HCT116 (cell line): ENCODE data around the gene KIRREL3. TPM values are rescaled to one million over a fixed set of nuclear protein-coding genes. Genes with fewer than 3 reads are reported as not detected.

Experiments used
- ATAC-seq: fragments of 200-7000 bp; cut with Tn5 transposase; 2 replicates; pipeline ENCODE4 v1.9.1; 2020; ENCODE audit warnings: mild to moderate bottlenecking, moderate library complexity
- BruUV-seq: library from RNA; stranded (reverse); fragments of 400-500 nt; replicated peaks from 2 replicates; lab custom pipeline; 2021; lab: Mats Ljungman, UMichigan
- CTCF ChIA-PET: fragments of 300-600 bp; sonication (Branson Sonifier 250); formaldehyde crosslinking; loops from one replicate; lab custom pipeline; 2021; ENCODE audit warnings: antibody characterized with exemption; lab: Charles Lee
- POLR2A ChIA-PET: fragments of 300-600, 350-600 bp; sonication (Branson Sonifier 250); formaldehyde crosslinking; loops from one replicate; lab custom pipeline; 2021; ENCODE audit warnings: antibody characterized with exemption; lab: Charles Lee
- RAD21 ChIA-PET, 2 experiments: fragments of 300-600 bp; sonication (Branson Sonifier 250); formaldehyde crosslinking; loops; one replicate each; lab custom pipeline; 2023; ENCODE audit warnings: low total read pairs in 2 of 2; ENCODE audit not compliant: uncharacterized antibody in 2 of 2, unreplicated experiment in 2 of 2, low non-redundant PET in 1 of 2; lab: Charles Lee
- DNase-seq: peaks from one replicate; pipeline ENCODE4 v3.0.0-alpha.2; 2010; ENCODE audit warnings: low read depth, low spot score
- H2AFZ ChIP-seq: fragments of 200-600 bp; shearing (Covaris generic), sonication (generic); 2 replicates; pipeline ENCODE4 v1.6.1; 2017; ENCODE audit warnings: low read depth, mixed run types, mixed read lengths, antibody characterized with exemption, low read length; ENCODE audit not compliant: poor library complexity, severe bottlenecking
- H3K27ac ChIP-seq: 2 replicates; pipeline ENCODE4 v1.5.1; 2012; ENCODE audit warnings: low read depth, low read length
- H3K27me3 ChIP-seq: fragments of 200-600 bp; sonication (generic); 2 replicates; pipeline ENCODE4 v1.6.1; 2016; ENCODE audit warnings: mixed run types, low read length, mixed read lengths; ENCODE audit not compliant: insufficient read depth
- H3K36me3 ChIP-seq, 2 experiments: fragments of 200-500 bp in 1 of 2; fragments of 200-600 bp in 1 of 2; sonication (Bioruptor generic) in 1 of 2; sonication (generic) in 1 of 2; 2 replicates each; pipeline versions ENCODE4 v1.5.1 to v1.6.1; 2014 to 2016; ENCODE audit warnings: low read length in 2 of 2, inconsistent platforms in 1 of 2, mixed read lengths in 1 of 2, mixed run types in 1 of 2; ENCODE audit not compliant: insufficient read depth in 2 of 2, control insufficient read depth in 1 of 2
- H3K4me1 ChIP-seq, 2 experiments: fragments of 200-600 bp in 1 of 2; sonication (generic) in 1 of 2; 2 replicates each; pipeline versions ENCODE4 v1.5.1 to v1.6.1; 2012 to 2017; ENCODE audit warnings: low read length in 2 of 2, inconsistent platforms in 1 of 2, mild to moderate bottlenecking in 1 of 2, mixed read lengths in 1 of 2, mixed run types in 1 of 2, moderate library complexity in 1 of 2; ENCODE audit not compliant: insufficient read depth in 2 of 2, control insufficient read depth in 1 of 2
- H3K4me2 ChIP-seq: fragments of 200-600 bp; sonication (generic); 2 replicates; pipeline ENCODE4 v1.6.1; 2017; ENCODE audit warnings: mixed run types, low read length, mixed read lengths
- H3K4me3 ChIP-seq, 2 experiments: fragments of 200-600 bp in 1 of 2; sonication (generic) in 1 of 2; replicated peaks in 1 of 2; 2 replicates each; pipeline ENCODE4 v1.5.1; 2011 to 2016; ENCODE audit warnings: low read length in 2 of 2, control low read depth in 1 of 2, low read depth in 1 of 2, mild to moderate bottlenecking in 1 of 2, mixed read lengths in 1 of 2, mixed run types in 1 of 2
- H3K79me2 ChIP-seq: fragments of 200-600 bp; sonication (generic); 2 replicates; pipeline ENCODE4 v1.6.1; 2017; ENCODE audit warnings: mild to moderate bottlenecking, mixed run types, low read length, moderate library complexity, mixed read lengths; ENCODE audit not compliant: insufficient read depth
- H3K9ac ChIP-seq: fragments of 200-600 bp; sonication (generic); 2 replicates; pipeline ENCODE4 v1.6.1; 2016; ENCODE audit warnings: low read length, mixed read lengths
- H3K9me2 ChIP-seq: fragments of 200-600 bp; sonication (generic), shearing (Covaris generic); 2 replicates; pipeline ENCODE4 v1.6.1; 2017; ENCODE audit warnings: mixed run types, mild to moderate bottlenecking, moderate library complexity; ENCODE audit not compliant: insufficient read depth
- H3K9me3 ChIP-seq, 2 experiments: fragments of 200-500 bp in 1 of 2; fragments of 200-600 bp in 1 of 2; sonication (Bioruptor generic) in 1 of 2; sonication (generic) in 1 of 2; 2 replicates each; pipeline ENCODE4 v1.6.1; 2014 to 2017; ENCODE audit warnings: low read length in 2 of 2, mixed read lengths in 2 of 2, inconsistent platforms in 1 of 2, low read depth in 1 of 2, mild to moderate bottlenecking in 1 of 2, mixed run types in 1 of 2, moderate library complexity in 1 of 2; ENCODE audit not compliant: control insufficient read depth in 1 of 2, insufficient read depth in 1 of 2
- H4K20me1 ChIP-seq: fragments of 200-600 bp; sonication (generic), shearing (Covaris generic); 2 replicates; pipeline ENCODE4 v1.6.1; 2017; ENCODE audit warnings: mixed run types, mild to moderate bottlenecking, moderate library complexity; ENCODE audit not compliant: insufficient read depth
- ELF1 ChIP-seq: IDR thresholded peaks from 2 replicates; pipeline ENCODE4 v1.6.1; 2012; ENCODE audit warnings: low read depth, borderline replicate concordance
- EZH2 ChIP-seq: fragments of 200-600 bp; sonication (generic); IDR thresholded peaks from 2 replicates; pipeline ENCODE4 v1.6.1; 2017; ENCODE audit warnings: antibody characterized with exemption, mixed run types
- SRF ChIP-seq: IDR thresholded peaks from 2 replicates; pipeline ENCODE4 v1.6.1; 2012; ENCODE audit warnings: low read depth
- TCF7L2 ChIP-seq: IDR thresholded peaks from 2 replicates; pipeline ENCODE4 v1.7.0; 2011; ENCODE audit warnings: borderline replicate concordance, inconsistent platforms; ENCODE audit not compliant: insufficient read depth, insufficient read length; ENCODE audit errors: extremely low read depth
- ZFX ChIP-seq: fragments of 450-650 bp; IDR thresholded peaks from 2 replicates; pipeline ENCODE4 v1.6.1; 2017
- intact Hi-C: fragments of 100-400 bp; cut with micrococcal nuclease; formaldehyde crosslinking; loops from 2 replicates; pipeline ENCODE4 v1.10.0; 2022
- total RNA-seq: library from RNA; stranded (reverse); gene quantifications from one replicate; pipeline ENCODE4 v1.2.1, GENCODE V29; 2021; ENCODE audit not compliant: unreplicated experiment
- TF ChIP-seq, protein P1 (sequence below): IDR thresholded peaks from 2 replicates; pipeline ENCODE4 v1.6.1; 2012; ENCODE audit warnings: low read depth
- TF ChIP-seq, protein P2 (sequence below): IDR thresholded peaks from 2 replicates; pipeline ENCODE4 v1.6.1; 2012
- TF ChIP-seq, protein P3 (sequence below): IDR thresholded peaks from 2 replicates; pipeline ENCODE4 v1.6.1; 2011; ENCODE audit warnings: mild to moderate bottlenecking, low read length, moderate library complexity; ENCODE audit not compliant: insufficient replicate concordance; ENCODE audit errors: extremely low read depth
- TF ChIP-seq, protein P4 (sequence below): IDR thresholded peaks from 2 replicates; pipeline ENCODE4 v1.6.1; 2012

Gene KIRREL3
- total RNA-seq, 1 experiment from 2014 or later: not detected

DNA sequence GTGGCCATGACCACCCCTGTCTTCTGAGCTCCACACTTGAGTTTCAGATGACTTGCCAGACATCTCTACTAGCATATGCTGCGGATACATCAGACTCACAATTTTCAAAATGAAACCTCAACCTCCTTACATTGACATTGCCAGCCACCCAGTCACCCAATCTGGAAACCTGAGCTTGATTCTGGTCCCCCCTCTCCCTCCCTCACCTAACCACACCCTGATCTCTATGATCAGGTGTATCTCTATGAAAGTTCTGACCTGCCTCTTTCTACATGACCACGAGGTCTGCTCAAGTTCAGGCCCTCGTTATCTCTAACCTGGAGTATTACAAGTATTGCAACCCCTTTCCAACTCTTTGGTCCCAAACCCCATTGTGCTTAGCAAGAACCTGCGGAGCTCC, 254.1 kb downstream of the KIRREL3 start (continued):
- TF ChIP-seq, protein P1, sequence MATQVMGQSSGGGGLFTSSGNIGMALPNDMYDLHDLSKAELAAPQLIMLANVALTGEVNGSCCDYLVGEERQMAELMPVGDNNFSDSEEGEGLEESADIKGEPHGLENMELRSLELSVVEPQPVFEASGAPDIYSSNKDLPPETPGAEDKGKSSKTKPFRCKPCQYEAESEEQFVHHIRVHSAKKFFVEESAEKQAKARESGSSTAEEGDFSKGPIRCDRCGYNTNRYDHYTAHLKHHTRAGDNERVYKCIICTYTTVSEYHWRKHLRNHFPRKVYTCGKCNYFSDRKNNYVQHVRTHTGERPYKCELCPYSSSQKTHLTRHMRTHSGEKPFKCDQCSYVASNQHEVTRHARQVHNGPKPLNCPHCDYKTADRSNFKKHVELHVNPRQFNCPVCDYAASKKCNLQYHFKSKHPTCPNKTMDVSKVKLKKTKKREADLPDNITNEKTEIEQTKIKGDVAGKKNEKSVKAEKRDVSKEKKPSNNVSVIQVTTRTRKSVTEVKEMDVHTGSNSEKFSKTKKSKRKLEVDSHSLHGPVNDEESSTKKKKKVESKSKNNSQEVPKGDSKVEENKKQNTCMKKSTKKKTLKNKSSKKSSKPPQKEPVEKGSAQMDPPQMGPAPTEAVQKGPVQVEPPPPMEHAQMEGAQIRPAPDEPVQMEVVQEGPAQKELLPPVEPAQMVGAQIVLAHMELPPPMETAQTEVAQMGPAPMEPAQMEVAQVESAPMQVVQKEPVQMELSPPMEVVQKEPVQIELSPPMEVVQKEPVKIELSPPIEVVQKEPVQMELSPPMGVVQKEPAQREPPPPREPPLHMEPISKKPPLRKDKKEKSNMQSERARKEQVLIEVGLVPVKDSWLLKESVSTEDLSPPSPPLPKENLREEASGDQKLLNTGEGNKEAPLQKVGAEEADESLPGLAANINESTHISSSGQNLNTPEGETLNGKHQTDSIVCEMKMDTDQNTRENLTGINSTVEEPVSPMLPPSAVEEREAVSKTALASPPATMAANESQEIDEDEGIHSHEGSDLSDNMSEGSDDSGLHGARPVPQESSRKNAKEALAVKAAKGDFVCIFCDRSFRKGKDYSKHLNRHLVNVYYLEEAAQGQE: no peak
- TF ChIP-seq, protein P2, sequence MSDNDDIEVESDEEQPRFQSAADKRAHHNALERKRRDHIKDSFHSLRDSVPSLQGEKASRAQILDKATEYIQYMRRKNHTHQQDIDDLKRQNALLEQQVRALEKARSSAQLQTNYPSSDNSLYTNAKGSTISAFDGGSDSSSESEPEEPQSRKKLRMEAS: no peak
- TF ChIP-seq ZFX: no peak
- TF ChIP-seq, protein P3, sequence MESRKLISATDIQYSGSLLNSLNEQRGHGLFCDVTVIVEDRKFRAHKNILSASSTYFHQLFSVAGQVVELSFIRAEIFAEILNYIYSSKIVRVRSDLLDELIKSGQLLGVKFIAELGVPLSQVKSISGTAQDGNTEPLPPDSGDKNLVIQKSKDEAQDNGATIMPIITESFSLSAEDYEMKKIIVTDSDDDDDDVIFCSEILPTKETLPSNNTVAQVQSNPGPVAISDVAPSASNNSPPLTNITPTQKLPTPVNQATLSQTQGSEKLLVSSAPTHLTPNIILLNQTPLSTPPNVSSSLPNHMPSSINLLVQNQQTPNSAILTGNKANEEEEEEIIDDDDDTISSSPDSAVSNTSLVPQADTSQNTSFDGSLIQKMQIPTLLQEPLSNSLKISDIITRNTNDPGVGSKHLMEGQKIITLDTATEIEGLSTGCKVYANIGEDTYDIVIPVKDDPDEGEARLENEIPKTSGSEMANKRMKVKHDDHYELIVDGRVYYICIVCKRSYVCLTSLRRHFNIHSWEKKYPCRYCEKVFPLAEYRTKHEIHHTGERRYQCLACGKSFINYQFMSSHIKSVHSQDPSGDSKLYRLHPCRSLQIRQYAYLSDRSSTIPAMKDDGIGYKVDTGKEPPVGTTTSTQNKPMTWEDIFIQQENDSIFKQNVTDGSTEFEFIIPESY: no peak

DNA sequence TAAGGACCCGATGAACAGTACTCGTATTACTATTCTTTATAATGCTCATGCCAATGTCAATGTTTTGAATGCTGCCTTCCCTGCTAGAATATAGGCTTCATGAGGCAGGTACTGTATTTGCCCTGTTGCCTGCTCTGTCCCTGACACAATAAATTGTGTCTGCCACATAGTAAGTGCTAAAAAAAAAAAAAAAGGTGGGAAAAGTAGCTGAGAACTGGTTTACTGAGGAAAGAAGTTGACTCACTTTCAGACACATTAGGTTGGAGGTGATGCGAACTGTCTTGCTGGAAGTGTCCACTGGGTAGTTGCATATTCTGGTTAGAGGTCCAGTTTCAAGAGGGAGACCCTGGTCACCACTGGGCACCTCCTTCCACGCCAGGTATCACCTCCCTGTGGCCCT, 255.9 kb downstream of the KIRREL3 start:
- ChIA-PET RAD21 (no interaction called here), POLR2A (no interaction called here), CTCF (no interaction called here)
- Histone ChIP-seq H3K79me2 (no peaks in the 10 kb centered on the region), H3K9ac (no peak overlapping the region), H3K4me2 (no peak overlapping the region), H3K36me3 (no peaks in the 10 kb centered on the region), H3K27ac (no peak overlapping the region), H3K4me3 (no peak overlapping the region), H2AFZ (no peak overlapping the region), H3K27me3 (peaks cover 14% of the 10 kb centered on the region), H3K9me3 (no peaks in the 10 kb centered on the region), H3K9me2 (no peaks in the 10 kb centered on the region), H3K4me1 (no peaks in the 10 kb centered on the region), H4K20me1 (no peaks in the 10 kb centered on the region; the same call in 1 of the 2 replicates)
- ATAC-seq (no peak), DNase-seq (no peak)
- BruUV-seq: no TSS peak
- TF ChIP-seq, protein P1: no peak
- TF ChIP-seq TCF7L2: no peak
- no peak for TF ChIP-seq EZH2
- TF ChIP-seq ELF1: no peak
- TF ChIP-seq, protein P4, sequence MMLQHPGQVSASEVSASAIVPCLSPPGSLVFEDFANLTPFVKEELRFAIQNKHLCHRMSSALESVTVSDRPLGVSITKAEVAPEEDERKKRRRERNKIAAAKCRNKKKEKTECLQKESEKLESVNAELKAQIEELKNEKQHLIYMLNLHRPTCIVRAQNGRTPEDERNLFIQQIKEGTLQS: no peak
- TF ChIP-seq SRF: no peak
- intact Hi-C loops: no loop called here
